IPS-15b (cell line): ENCODE measurements around the gene ZNF558.

Experiments
- H3K27me3 ChIP-seq: one replicate; pipeline ENCODE4 v1.6.1; 2013; ENCODE audit warnings: low read length; ENCODE audit not compliant: control insufficient read depth, insufficient read depth
- H3K36me3 ChIP-seq: one replicate; pipeline ENCODE4 v1.6.1; 2013; ENCODE audit warnings: low read length; ENCODE audit not compliant: control insufficient read depth, insufficient read depth
- H3K4me1 ChIP-seq: one replicate; pipeline ENCODE4 v1.6.1; 2013; ENCODE audit warnings: mild to moderate bottlenecking, low read length; ENCODE audit not compliant: control insufficient read depth, insufficient read depth
- H3K4me3 ChIP-seq: one replicate; pipeline ENCODE4 v1.5.1; 2013; ENCODE audit warnings: low read depth, low read length
- H3K9ac ChIP-seq: one replicate; pipeline ENCODE4 v1.6.1; 2013; ENCODE audit warnings: low read depth, mild to moderate bottlenecking, low read length
- H3K9me3 ChIP-seq: one replicate; pipeline ENCODE4 v1.6.1; 2013; ENCODE audit warnings: mild to moderate bottlenecking, low read length; ENCODE audit not compliant: control insufficient read depth, insufficient read depth

The ZNF558 gene

DNA sequence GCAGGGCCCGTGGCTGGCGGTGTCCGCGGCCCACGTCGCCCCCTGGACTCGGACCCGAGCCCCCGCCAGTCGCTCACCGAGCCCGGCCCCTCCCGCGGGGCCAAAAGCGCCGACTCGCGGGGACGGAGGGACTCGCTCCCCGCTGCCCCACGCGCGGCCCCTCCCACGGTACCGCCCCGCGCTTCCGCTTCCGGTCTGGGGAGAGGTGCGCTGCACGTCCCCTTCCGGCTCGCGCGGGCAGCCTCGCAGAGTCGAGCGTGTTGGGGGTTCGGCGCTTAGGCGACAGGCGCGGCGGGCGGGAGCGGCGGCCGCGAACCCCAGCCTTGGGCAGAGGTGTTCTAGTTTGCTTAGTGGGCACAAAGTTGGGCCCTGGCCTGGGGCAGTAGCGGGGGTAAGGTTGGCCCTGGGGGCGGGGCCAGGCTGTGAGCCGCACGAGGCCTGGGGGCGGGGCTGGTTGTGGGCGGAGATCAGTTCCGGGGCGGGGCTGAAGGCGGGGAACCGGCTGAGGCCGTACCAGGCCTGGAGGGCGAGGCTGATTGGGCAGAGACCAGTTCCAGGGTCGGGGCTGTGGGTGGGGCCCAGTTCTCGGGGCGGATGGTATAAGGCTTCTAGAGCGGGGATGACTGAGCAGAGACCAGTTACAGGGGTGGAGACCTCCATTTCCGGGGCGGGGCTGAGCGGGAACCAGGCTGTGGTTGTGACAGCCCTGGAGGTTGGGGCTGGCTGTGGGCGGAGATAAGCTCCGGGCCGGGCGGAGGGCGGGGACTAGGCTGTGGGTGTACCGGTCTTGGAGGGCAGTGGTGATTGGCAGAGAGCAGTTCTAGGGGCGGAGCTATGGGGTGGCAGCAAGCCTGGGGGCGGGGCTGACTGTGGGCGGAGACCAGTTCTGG, at the start of gene ZNF558, which contains the start of gene MBD3L1:
TSS of gene ZNF558 (minus strand) at position 173 of the 890 bp plus-strand sequence. CDS start 9,645 bp downstream, outside the sequence.
TSS of gene MBD3L1 (plus strand) at position 246 of the 890 bp plus-strand sequence. CDS start 10,302 bp downstream, outside the sequence.
- Histone ChIP-seq H3K4me1 (no peaks in the 10 kb centered on the region), H3K27me3 (no peaks in the 10 kb centered on the region), H3K9me3 (no peaks in the 10 kb centered on the region), H3K4me3 (peak within 1 kb of the TSS; percentile 53), H3K9ac (no peak within 1 kb of the TSS), H3K36me3 (no peaks in the 10 kb centered on the region)

DNA sequence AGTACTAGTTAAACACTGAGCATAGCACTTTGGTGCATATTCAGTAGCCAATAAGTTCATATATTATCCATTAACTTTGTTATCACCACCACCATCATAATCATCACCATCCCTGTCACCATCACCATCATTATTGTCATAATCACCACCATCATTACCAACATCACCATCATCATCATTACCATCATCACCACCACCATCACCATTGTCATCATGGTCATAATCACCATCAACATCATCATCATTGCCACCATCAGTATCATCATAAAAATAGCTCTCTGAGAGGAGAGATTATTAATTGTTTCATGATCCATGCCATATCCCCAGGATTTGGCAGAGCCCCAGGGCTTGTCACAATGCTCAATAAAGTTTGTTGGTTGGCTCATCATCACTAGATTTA, 49.4 kb upstream of the ZNF558 start:
- H3K4me3 ChIP-seq, result no peak overlapping the region
- H3K36me3 ChIP-seq, result peaks cover 3% of the 10 kb centered on the region
- H3K9me3 ChIP-seq, result peaks cover 18% of the 10 kb centered on the region
- H3K9ac ChIP-seq, result no peak overlapping the region
- H3K4me1 ChIP-seq, result no peaks in the 10 kb centered on the region
- H3K27me3 ChIP-seq, result no peaks in the 10 kb centered on the region

DNA sequence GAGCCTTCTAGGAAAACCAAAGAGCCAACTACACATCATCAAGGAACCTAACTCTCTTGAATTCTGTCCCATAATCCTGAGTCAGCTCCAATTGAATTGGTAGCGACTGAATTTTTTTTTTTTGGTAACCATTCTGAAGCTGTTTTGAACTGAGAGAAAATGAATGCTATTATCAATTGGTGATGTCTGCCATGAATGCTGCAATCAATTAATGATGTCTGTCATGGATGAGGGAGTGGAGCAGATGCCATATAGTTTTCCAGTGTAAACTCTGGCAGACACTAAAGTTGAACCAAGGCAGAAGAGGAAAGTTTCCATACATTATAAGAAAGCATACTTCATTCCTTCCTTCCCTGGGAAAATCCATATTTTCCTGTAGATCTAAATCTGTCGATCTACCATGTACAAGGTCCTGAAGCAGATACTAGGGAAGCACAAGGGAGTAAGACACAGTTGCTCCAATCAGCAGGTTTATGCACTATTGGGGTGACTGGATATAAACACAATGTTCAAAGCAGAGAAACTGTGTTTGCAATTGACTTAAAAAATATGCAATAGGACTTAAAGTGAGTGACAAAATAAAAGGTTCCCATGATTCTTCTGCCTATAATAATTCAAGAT, 48.9 kb upstream of the ZNF558 start:
- H3K4me3 ChIP-seq, result no peak overlapping the region
- peaks cover 16% of the 10 kb centered on the region for H3K9me3 ChIP-seq
- H3K9ac ChIP-seq, result no peak overlapping the region
- no peaks in the 10 kb centered on the region for H3K27me3 ChIP-seq
- no peaks in the 10 kb centered on the region for H3K4me1 ChIP-seq
- H3K36me3 ChIP-seq, result peaks cover 3% of the 10 kb centered on the region

DNA sequence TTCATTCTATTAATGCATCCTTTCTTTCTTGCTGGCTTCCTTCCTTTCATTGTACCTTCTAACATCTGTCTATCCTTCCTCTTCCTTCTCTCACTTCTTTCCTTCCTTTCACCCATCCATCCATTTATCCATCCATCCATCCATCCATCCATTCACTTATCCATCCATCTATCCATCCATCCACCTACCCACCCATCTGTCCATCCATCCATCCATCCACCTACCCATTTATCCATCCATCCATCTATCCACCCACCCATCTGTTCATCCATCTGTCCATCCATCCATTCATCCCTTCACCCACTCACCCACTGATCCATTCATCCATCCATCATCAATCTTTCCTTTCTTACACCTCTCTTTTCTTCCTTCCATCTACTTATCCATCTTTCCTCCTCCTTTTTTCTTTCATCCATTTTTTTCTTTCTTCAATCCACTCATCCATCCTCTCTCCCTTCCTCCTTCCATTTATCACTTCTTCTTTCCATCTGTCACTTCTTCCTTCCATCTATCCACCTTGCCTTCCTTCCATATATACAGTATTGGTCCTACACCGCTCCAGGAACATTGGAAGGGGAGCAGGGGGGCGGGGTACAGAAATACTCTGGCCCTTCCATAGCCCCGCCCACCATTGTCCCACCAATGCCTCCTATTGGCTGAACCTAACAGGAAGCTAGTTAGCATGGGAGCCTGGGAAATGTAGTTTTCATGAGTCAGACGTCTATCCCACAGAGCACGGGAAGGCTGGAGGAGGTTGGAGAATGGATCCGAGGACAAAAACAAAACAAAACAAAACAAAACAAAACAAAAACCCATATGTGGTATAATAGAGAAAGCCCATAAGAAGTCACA, 46.0 kb upstream of the ZNF558 start:
- Histone ChIP-seq H3K27me3 (no peaks in the 10 kb centered on the region), H3K9ac (no peak overlapping the region), H3K4me1 (no peaks in the 10 kb centered on the region), H3K9me3 (peaks cover 9% of the 10 kb centered on the region), H3K36me3 (peaks cover 3% of the 10 kb centered on the region), H3K4me3 (no peak overlapping the region)

DNA sequence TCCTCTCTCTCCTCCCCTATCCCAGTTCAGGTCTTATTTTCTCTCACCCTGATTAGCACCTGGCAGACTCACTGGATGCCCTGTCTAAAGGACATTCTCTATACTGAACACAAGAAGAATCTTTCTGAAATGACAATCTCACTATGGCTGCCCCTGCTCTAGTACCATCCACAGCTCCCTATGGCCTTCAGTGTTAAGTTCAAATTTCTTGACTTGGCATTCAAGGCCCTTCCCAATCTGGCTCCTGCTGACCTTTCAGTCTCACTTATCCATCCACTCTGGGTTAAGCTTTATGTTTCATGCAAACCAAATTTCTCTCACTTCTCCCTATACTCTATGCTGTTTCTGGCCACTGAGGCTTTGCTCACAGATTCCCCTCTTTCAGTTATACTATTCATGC, 34.2 kb upstream of the ZNF558 start:
- no peak overlapping the region for H3K9ac ChIP-seq
- H3K4me3 ChIP-seq, result no peak overlapping the region
- no peaks in the 10 kb centered on the region for H3K36me3 ChIP-seq
- peaks cover 11% of the 10 kb centered on the region for H3K9me3 ChIP-seq
- H3K4me1 ChIP-seq, result no peaks in the 10 kb centered on the region
- no peaks in the 10 kb centered on the region for H3K27me3 ChIP-seq

DNA sequence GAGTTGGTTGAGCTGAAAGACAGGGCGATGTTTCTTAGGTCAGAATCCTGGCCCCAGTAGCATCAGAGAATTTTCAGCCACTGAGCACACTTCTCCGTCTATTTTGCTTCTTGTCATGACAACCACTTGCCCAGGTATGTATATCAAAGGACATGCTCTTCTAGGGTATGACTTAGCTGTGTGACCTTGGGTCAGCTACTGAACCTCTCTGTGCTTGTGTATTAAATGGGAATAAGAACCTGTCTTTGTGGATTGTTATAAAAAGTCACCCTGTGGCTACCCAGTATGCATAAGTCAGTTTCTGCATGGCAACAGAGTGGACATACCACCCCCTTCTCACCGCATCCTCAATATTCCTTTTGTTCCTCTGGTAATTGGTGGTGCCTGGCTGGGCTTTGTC, 26.2 kb upstream of the ZNF558 start:
- Histone ChIP-seq H3K4me3 (no peak overlapping the region), H3K4me1 (no peaks in the 10 kb centered on the region), H3K36me3 (no peaks in the 10 kb centered on the region), H3K27me3 (no peaks in the 10 kb centered on the region), H3K9ac (no peak overlapping the region), H3K9me3 (peaks cover 12% of the 10 kb centered on the region)

DNA sequence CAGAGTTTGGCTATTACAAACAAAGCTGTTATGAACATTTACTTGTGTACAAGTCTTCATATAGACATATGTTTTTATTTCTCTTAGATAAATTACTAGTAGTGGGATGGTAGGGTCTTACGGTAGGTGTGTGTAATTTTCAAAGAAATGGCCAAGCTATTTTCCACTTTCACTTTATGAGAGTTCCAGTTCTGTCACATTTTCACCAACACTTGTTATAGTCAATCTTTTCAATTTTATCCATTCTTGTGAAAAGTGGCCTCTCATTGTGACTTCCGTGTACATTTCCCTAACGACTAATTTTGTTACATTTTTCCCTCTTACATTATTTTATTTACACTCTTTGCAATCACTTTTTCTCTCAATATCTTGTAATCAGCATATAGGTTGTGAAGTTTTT, 18.4 kb upstream of the ZNF558 start:
- peaks cover 15% of the 10 kb centered on the region for H3K9me3 ChIP-seq
- no peak overlapping the region for H3K4me3 ChIP-seq
- no peaks in the 10 kb centered on the region for H3K27me3 ChIP-seq
- no peak overlapping the region for H3K9ac ChIP-seq
- no peaks in the 10 kb centered on the region for H3K4me1 ChIP-seq
- H3K36me3 ChIP-seq, result no peaks in the 10 kb centered on the region

DNA sequence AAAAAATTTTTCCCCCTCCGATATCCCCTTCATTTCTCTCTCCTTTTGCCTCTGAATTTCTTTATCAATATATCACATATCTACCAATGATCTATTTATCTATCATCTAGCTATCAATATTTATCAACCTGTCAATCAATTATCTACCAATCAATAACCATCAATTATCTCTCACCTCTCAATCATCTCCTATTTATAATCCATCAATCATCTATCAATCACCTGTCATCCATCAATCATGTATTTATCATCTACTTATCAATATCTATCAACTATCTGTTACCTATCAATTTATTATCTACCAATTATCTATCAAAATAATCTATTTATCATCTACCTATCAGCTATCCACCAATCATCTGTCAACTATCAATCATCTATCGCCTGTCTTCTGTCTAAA, 17.1 kb upstream of the ZNF558 start:
- Histone ChIP-seq H3K9me3 (peaks cover 11% of the 10 kb centered on the region), H3K4me1 (no peaks in the 10 kb centered on the region), H3K27me3 (no peaks in the 10 kb centered on the region), H3K36me3 (no peaks in the 10 kb centered on the region), H3K9ac (no peak overlapping the region), H3K4me3 (no peak overlapping the region)

DNA sequence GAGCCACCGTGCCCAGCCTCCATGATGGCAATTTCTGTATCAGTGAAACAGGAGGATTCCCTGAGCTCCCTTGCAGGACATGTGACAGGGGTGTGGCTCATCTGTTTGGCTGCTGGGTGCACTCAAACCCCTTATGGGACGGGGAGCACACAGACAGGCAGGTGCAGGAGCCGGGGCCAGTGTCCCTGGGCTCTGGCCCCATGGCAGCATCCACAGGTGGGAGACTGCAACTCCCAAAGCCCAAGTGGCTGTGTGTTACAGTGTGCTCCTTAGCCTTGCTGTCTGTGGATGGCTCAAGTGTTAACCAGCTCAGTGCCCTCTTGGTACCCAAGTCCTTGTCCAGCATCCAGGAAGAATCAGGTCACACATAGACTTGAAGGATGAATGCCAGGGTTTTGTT, 14.7 kb upstream of the ZNF558 start:
- Histone ChIP-seq H3K27me3 (no peaks in the 10 kb centered on the region), H3K4me1 (no peaks in the 10 kb centered on the region), H3K9me3 (peaks cover 17% of the 10 kb centered on the region), H3K9ac (no peak overlapping the region), H3K36me3 (no peaks in the 10 kb centered on the region), H3K4me3 (no peak overlapping the region)

DNA sequence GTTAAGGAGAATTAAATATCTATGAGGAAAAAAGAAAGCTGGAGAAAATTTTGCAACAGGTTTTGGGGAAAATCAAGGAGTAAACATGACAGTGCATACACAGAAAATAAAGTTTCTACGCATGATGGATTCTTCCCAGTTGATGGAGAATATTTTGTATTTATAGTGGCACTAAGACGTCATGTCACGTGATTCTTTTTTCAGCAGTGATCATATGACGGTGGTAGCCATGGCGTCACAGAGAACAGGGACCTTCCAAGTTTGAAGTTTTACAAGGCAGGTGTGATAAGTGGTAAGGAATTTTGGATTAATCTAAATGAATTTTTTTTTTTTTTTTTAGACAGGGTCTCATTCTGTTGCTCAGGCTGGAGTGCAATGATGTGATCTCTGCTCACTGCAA, 8.6 kb upstream of the ZNF558 start:
- H3K27me3 ChIP-seq, result no peaks in the 10 kb centered on the region
- H3K9me3 ChIP-seq, result peaks cover 14% of the 10 kb centered on the region
- H3K36me3 ChIP-seq, result no peaks in the 10 kb centered on the region
- H3K4me1 ChIP-seq, result no peaks in the 10 kb centered on the region
- no peak overlapping the region for H3K4me3 ChIP-seq
- no peak overlapping the region for H3K9ac ChIP-seq

DNA sequence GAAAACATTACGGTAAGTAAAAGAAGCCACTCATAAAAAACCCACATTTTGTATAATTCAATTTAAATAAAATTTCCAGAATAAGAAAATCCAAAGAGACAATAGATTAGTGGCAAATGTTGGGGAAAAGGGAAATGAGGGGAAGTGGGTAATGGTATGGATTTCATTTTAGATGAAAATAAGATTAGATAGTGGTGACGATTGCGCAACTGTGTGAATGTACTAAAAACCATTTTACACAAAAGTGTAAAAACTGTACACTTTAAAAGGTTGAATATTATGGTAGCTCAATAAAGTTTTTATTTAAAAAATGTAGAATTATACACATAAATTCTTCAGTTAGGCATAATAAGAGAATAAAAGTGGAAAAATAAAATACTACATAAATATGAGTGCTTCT, 3.8 kb upstream of the ZNF558 start:
- Histone ChIP-seq H3K36me3 (no peaks in the 10 kb centered on the region), H3K27me3 (no peaks in the 10 kb centered on the region), H3K9ac (no peak overlapping the region), H3K4me3 (no peak overlapping the region), H3K4me1 (no peaks in the 10 kb centered on the region), H3K9me3 (peaks cover 8% of the 10 kb centered on the region)
